Testis (tissue), 2 donors: ENCODE measurements around the gene SH3BP2.
A peak's percentile ranks its signal among the peaks of the same experiment; 100 is the strongest.

Experiments used
- CTCF ChIP-seq, 3 experiments: fragments of 450-650 bp in 2 of 3; fragments of 200-600 bp in 1 of 3; sonication (generic) in 1 of 3; IDR thresholded peaks; one replicate each; pipeline ENCODE4 v1.5.1; 2016 to 2019; ENCODE audit warnings: antibody characterized with exemption in 3 of 3, mild to moderate bottlenecking in 2 of 3, moderate library complexity in 1 of 3
- POLR2A ChIP-seq: fragments of 450-650 bp; IDR thresholded peaks from one replicate; pipeline ENCODE4 v1.6.1; 2017; ENCODE audit warnings: antibody characterized with exemption, mild to moderate bottlenecking, moderate library complexity

GRCh38 chr4:2755821-2756690 is 36.8 kb upstream of the SH3BP2 start, which contains the start of gene TNIP2:
- TF ChIP-seq CTCF (IDR thresholded peaks at IDR 0.05), result peak in 1 of 3 experiments; percentile 33
- no peak for TF ChIP-seq POLR2A
